Gastrocnemius medialis (tissue), 4 donors: Measurements from ENCODE around the gene GRAP. TPM values are rescaled to one million over a fixed set of nuclear protein-coding genes. Genes with fewer than 3 reads are reported as not detected.

Experiments
- ATAC-seq, 2 donors: fragments of 150-250 bp; one replicate each; pipeline ENCODE4 v1.9.1; 2016
- DNase-seq, 2 donors: peaks; one replicate each; pipeline ENCODE4 v3.0.0-alpha.2; 2019
- H3K27ac ChIP-seq, 4 donors: fragments of 200-600 bp; sonication (generic); 1 replicate in 1 of 4; 2 replicates in 3 of 4; pipeline ENCODE4 v1.5.1; 2016 to 2018; ENCODE audit warnings: mild to moderate bottlenecking in 2 of 4, moderate library complexity in 1 of 4
- H3K27me3 ChIP-seq, 3 donors: fragments of 200-600 bp; sonication (generic) in 2 of 3; 1 replicate in 1 of 3; 2 replicates in 2 of 3; pipeline versions ENCODE4 v1.5.1 to v1.6.0; 2016 to 2019; ENCODE audit warnings: mild to moderate bottlenecking in 1 of 3, moderate library complexity in 1 of 3
- H3K36me3 ChIP-seq, 2 donors: fragments of 200-600 bp; sonication (generic) in 1 of 2; one replicate each; pipeline ENCODE4 v1.5.1; 2017 to 2018
- H3K4me1 ChIP-seq, 2 donors: fragments of 200-600 bp; sonication (generic) in 1 of 2; one replicate each; pipeline ENCODE4 v1.5.1; 2016 to 2017; ENCODE audit warnings: mild to moderate bottlenecking in 2 of 2
- H3K4me3 ChIP-seq, 4 donors: fragments of 200-600 bp; sonication (generic) in 3 of 4; 1 replicate in 1 of 4; 2 replicates in 3 of 4; pipeline ENCODE4 v1.5.1; 2016 to 2019; ENCODE audit warnings: mild to moderate bottlenecking in 2 of 4
- H3K9me3 ChIP-seq, 3 donors: fragments of 200-600 bp; sonication (generic) in 2 of 3; 1 replicate in 1 of 3; 2 replicates in 2 of 3; pipeline ENCODE4 v1.5.1; 2016 to 2019
- POLR2A ChIP-seq, 2 donors: fragments of 450-650 bp; IDR thresholded peaks; one replicate each; pipeline ENCODE4 v1.6.1; 2017; ENCODE audit warnings: antibody characterized with exemption in 2 of 2, mild to moderate bottlenecking in 2 of 2, moderate library complexity in 2 of 2
- in situ Hi-C, 4 donors: fragments of 200-750 bp; cut with MboI; loops; one replicate each; pipeline versions ENCODE4 v1.15.0 to v1.8.0; 2017; ENCODE audit warnings: low sequenced_read_pairs in 4 of 4
- intact Hi-C: fragments of 100-400 bp; cut with DNase I; formaldehyde crosslinking; loops from one replicate; pipeline ENCODE4 v1.15.1; 2023; ENCODE audit warnings: low total_unique reads
- total RNA-seq, 4 donors: library from RNA; depleted of rRNA; stranded (reverse); fragments of >200 nt; gene quantifications; one replicate each; pipeline versions ENCODE4 v1.1.0 to v1.2.3, GENCODE V29; 2016
- TF ChIP-seq, protein P1 (sequence below), 5 experiments: fragments of 450-650 bp in 3 of 5; fragments of 200-600 bp in 2 of 5; sonication (generic) in 2 of 5; IDR thresholded peaks in 4 of 5; conservative IDR thresholded peaks in 1 of 5; 1 replicate in 4 of 5; 2 replicates in 1 of 5; pipeline ENCODE4 v1.5.1; 2016 to 2019; ENCODE audit warnings: antibody characterized with exemption in 5 of 5, mild to moderate bottlenecking in 3 of 5, moderate library complexity in 3 of 5

The GRAP gene
- total RNA-seq, 4 donors from 2014 or later, result 0.36 to 1.7 (median 0.94) TPM

GRCh38 chr17:19012171-19013080 is 34.3 kb downstream of the GRAP start:
- H3K27me3 ChIP-seq, result no peaks in the 10 kb centered on the region
- H3K9me3 ChIP-seq, result no peaks in the 10 kb centered on the region
- no peak for DNase-seq
- no peak overlapping the region for H3K27ac ChIP-seq
- TF ChIP-seq POLR2A (IDR thresholded peaks at IDR 0.05), result no peak
- TF ChIP-seq, protein P1, sequence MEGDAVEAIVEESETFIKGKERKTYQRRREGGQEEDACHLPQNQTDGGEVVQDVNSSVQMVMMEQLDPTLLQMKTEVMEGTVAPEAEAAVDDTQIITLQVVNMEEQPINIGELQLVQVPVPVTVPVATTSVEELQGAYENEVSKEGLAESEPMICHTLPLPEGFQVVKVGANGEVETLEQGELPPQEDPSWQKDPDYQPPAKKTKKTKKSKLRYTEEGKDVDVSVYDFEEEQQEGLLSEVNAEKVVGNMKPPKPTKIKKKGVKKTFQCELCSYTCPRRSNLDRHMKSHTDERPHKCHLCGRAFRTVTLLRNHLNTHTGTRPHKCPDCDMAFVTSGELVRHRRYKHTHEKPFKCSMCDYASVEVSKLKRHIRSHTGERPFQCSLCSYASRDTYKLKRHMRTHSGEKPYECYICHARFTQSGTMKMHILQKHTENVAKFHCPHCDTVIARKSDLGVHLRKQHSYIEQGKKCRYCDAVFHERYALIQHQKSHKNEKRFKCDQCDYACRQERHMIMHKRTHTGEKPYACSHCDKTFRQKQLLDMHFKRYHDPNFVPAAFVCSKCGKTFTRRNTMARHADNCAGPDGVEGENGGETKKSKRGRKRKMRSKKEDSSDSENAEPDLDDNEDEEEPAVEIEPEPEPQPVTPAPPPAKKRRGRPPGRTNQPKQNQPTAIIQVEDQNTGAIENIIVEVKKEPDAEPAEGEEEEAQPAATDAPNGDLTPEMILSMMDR (IDR thresholded peaks at IDR 0.05 in 4 of 5, conservative IDR thresholded peaks at IDR 0.05 in 1 of 5), result no peak
- H3K36me3 ChIP-seq, result no peaks in the 10 kb centered on the region
- intact Hi-C loops, result no loop called here
- H3K4me3 ChIP-seq, result no peak overlapping the region
- no peaks in the 10 kb centered on the region for H3K4me1 ChIP-seq
- in situ Hi-C loops, result loop anchor here in 2 of 4 donors (10.0 to 25.0 kb wide), 2 partner anchors 48 to 200 kb away; no protein-coding TSS in a partner anchor
- ATAC-seq, result no peak

DNA sequence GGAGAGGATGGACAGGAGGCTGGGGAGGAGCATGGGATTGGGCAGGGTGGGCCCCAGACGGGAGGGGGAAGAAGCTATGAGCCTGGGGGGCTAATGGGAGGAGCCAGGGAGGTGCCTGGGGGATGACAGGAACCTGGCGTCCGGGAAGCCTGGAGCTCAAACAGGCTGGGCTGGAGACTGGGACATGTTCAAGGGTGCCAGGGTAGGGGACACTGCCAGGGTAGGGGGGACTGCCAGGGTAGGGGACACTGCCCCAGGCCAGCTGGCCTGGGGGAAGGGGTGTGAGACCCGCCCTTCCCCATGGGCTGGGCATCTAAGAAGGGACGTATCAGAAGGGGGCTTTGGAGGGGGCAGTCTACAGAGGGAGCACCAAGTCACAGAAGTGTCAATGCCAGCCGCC is 35.2 kb downstream of the GRAP start:
- TF ChIP-seq POLR2A (IDR thresholded peaks at IDR 0.05), result no peak
- TF ChIP-seq, protein P1 (IDR thresholded peaks at IDR 0.05 in 4 of 5, conservative IDR thresholded peaks at IDR 0.05 in 1 of 5), result no peak
- Histone ChIP-seq H3K27ac (no peak overlapping the region), H3K9me3 (no peaks in the 10 kb centered on the region), H3K4me3 (no peak overlapping the region), H3K27me3 (no peaks in the 10 kb centered on the region), H3K36me3 (no peaks in the 10 kb centered on the region), H3K4me1 (no peaks in the 10 kb centered on the region)
- DNase-seq (no peak), ATAC-seq (no peak)
- in situ Hi-C loops (loop anchor here in 2 of 4 donors (10.0 to 25.0 kb wide), 2 partner anchors 47 to 199 kb away; no protein-coding TSS in a partner anchor), intact Hi-C loops (no loop called here)

DNA sequence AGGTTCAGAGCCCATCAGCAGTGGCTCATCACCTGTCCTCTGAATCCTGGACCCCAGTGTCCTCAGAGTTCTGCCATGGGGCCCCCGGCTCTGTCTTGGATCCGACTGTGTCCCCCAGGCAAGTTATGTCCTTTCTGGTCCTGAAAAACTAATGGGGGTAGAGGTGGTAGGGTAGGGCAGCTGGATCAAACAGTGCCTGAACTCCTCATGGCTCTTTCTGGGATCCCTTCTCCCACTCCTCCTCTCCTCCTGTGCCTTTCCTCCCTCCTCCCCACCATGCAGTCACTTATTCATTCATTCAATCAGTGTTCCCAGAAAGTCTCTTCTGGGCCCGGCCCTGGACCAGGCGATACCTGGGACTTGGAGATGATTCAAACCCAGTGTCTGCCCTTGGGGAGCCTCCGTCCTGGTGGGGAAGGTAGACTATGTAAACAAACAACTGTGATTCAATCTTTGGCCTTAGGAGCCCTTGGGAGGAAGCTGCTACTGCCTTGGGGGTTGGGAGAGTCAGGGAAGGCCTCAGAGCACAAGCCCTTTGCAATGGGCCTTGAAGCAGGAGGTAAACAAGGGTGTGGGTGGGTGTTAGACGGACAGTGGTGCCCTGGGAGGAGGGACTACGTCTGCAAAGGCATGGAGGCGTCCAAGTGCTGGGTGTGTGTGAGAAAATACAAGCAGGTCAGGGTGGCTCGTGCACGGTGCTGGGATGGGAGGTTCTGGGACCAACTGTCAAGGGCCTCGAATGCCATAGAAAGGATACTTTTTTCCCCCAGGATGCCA is 35.8 kb downstream of the GRAP start:
- Histone ChIP-seq H3K27me3 (no peaks in the 10 kb centered on the region), H3K27ac (no peak overlapping the region), H3K4me1 (no peaks in the 10 kb centered on the region), H3K4me3 (no peak overlapping the region), H3K9me3 (no peaks in the 10 kb centered on the region), H3K36me3 (no peaks in the 10 kb centered on the region)
- intact Hi-C loops, result no loop called here
- TF ChIP-seq, protein P1 (IDR thresholded peaks at IDR 0.05 in 4 of 5, conservative IDR thresholded peaks at IDR 0.05 in 1 of 5), result no peak
- TF ChIP-seq POLR2A (IDR thresholded peaks at IDR 0.05), result no peak
- no peak for DNase-seq
- ATAC-seq, result no peak
- in situ Hi-C loops, result loop anchor here in 2 of 4 donors (10.0 to 25.0 kb wide), 2 partner anchors 46 to 199 kb away; no protein-coding TSS in a partner anchor

DNA sequence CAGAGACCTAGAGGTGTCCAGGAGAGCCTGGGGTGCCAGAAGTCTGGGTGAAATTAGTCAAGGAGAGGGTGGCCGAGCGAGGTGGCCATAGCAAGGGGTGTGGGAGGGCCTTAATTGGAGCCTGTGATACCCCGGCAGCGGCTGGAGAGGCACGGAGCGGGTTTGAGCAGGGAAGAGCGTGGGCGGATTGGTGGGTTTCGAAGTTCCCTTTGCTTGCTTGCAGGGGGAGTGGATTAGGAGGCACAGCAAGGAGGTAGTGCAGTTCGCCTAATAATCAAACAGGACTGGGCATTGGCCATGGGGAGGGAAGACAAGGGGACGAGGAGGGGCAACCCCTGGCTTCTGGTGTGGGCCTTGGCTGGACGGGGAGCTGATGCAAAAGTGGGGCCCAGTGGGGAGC is 36.8 kb downstream of the GRAP start:
- DNase-seq (no peak), ATAC-seq (no peak)
- no peak for TF ChIP-seq POLR2A (IDR thresholded peaks at IDR 0.05)
- TF ChIP-seq, protein P1 (IDR thresholded peaks at IDR 0.05 in 4 of 5, conservative IDR thresholded peaks at IDR 0.05 in 1 of 5), result no peak
- Histone ChIP-seq H3K9me3 (no peaks in the 10 kb centered on the region), H3K4me3 (no peak overlapping the region), H3K36me3 (no peaks in the 10 kb centered on the region), H3K27ac (no peak overlapping the region), H3K27me3 (peaks cover 0 to 2% (median 0%) of the 10 kb centered on the region in 3 donors), H3K4me1 (peaks cover 0 to 2% of the 10 kb centered on the region in 2 donors)
- intact Hi-C loops, result no loop called here
- in situ Hi-C loops, result loop anchor here in 2 of 4 donors (10.0 to 25.0 kb wide), 2 partner anchors 45 to 198 kb away; no protein-coding TSS in a partner anchor
